Measurements from ENCODE around the gene RCBTB1.
"Not testable (repeated sequence)": the region's sequence is repeated elsewhere in the genome, so short reads cannot be mapped to it uniquely, and the experiment has no call there.

The RCBTB1 gene

GRCh38 chr13:49585220-49586157 is at the start of gene RCBTB1:
RCBTB1 (minus strand) TSS chr13:49585558; CDS start chr13:49567279, 18,279 bp downstream.
- ATAC-seq, result peak; percentile 98
- DNase-seq, result peak; percentile 77

GRCh38 chr13:49633710-49634109 is 48.4 kb upstream of the RCBTB1 start:
- DNase-seq, result no peak
- no peak for ATAC-seq

GRCh38 chr13:49632156-49632555 is 46.8 kb upstream of the RCBTB1 start:
- ATAC-seq (no peak), DNase-seq (no peak)

GRCh38 chr13:49630580-49630979 is 45.2 kb upstream of the RCBTB1 start:
- ATAC-seq (no peak), DNase-seq (no peak)

GRCh38 chr13:49629947-49630346 is 44.6 kb upstream of the RCBTB1 start:
- DNase-seq (no peak), ATAC-seq (no peak)

- ATAC-seq (no peak), DNase-seq (no peak)
Measured at GRCh38 chr13:49629196-49629938, 44.0 kb upstream of the RCBTB1 start.

- DNase-seq, result peak; percentile 77
Measured at GRCh38 chr13:49627831-49628652, 42.7 kb upstream of the RCBTB1 start, which contains the start of gene ARL11. ARL11 (plus strand) TSS chr13:49628507; CDS start chr13:49630448, 1,941 bp downstream.

GRCh38 chr13:49625392-49626079 is 40.2 kb upstream of the RCBTB1 start:
- ATAC-seq, result no peak
- DNase-seq, result no peak

More at GRCh38 chr13:49627831-49628652, 42.7 kb upstream of the RCBTB1 start, which contains the start of gene ARL11:
- ATAC-seq, result peak; percentile 87

- no peak for DNase-seq
- ATAC-seq, result no peak
Measured at GRCh38 chr13:49624229-49624628, 38.9 kb upstream of the RCBTB1 start.

- ATAC-seq, result no peak
- no peak for DNase-seq
Measured at GRCh38 chr13:49622174-49622946, 37.0 kb upstream of the RCBTB1 start.

- ATAC-seq, result no peak
- DNase-seq, result peak; percentile 38
Measured at GRCh38 chr13:49620170-49620621, 34.8 kb upstream of the RCBTB1 start.

GRCh38 chr13:49616676-49617065 is 31.3 kb upstream of the RCBTB1 start:
- ATAC-seq (no peak), DNase-seq (no peak)

GRCh38 chr13:49615836-49616675 is 30.7 kb upstream of the RCBTB1 start:
- ATAC-seq, result no peak

GRCh38 chr13:49612042-49612441 is 26.7 kb upstream of the RCBTB1 start:
- not testable (repeated sequence) for ATAC-seq, DNase-seq

More at GRCh38 chr13:49615836-49616675, 30.7 kb upstream of the RCBTB1 start:
- no peak for DNase-seq

- no peak for DNase-seq
- no peak for ATAC-seq
Measured at GRCh38 chr13:49610176-49610575, 24.8 kb upstream of the RCBTB1 start.

GRCh38 chr13:49608651-49609331 is 23.4 kb upstream of the RCBTB1 start:
- ATAC-seq (no peak), DNase-seq (no peak)

GRCh38 chr13:49607761-49608160 is 22.4 kb upstream of the RCBTB1 start:
- no peak for ATAC-seq
- no peak for DNase-seq

- DNase-seq (peak; percentile 79), ATAC-seq (peak; percentile 98)
Measured at GRCh38 chr13:49606747-49607648, 21.6 kb upstream of the RCBTB1 start.

Measured in stimulated activated naive CD8-positive, alpha-beta T cell treated with anti-CD3 and anti-CD28 coated beads, Interleukin-15, Interleukin-2, amounts not matched to agents 100 U/mL and 50 U/mL, for 24 hours (primary cell).